Natural killer cell treated with Interleukin-12 subunit alpha and Interleukin-12 subunit beta and Interleukin-15 and Interleukin-18, amount 100 ng/mL, for 72 hours (primary cell): ENCODE results near the gene MROH2A. TPM values are rescaled to one million over a fixed set of nuclear protein-coding genes. Genes with fewer than 3 reads are reported as not detected.

ENCODE experiments used
- ATAC-seq, 2 donors: fragments of 150-1000 bp; cut with Tn5 transposase in 1 of 2; sonication (Bioruptor Pico), chemical (Tn5 transposase) in 1 of 2; 2 replicates each; pipeline ENCODE4 v1.10.0; 2021
- DNase-seq: peaks from one replicate; pipeline ENCODE4 v3.0.0; 2022; ENCODE audit warnings: low spot score
- H3K27ac Mint-ChIP-seq, 2 donors: 1 replicate in 1 of 2; 2 replicates in 1 of 2; pipeline ENCODE4 v1.8.0; 2022; ENCODE audit warnings: mixed read lengths in 2 of 2, mild to moderate bottlenecking in 1 of 2, moderate library complexity in 1 of 2
- H3K27me3 Mint-ChIP-seq, 2 donors: 1 replicate in 1 of 2; 2 replicates in 1 of 2; pipeline ENCODE4 v1.8.0; 2022; ENCODE audit warnings: mixed read lengths in 2 of 2
- H3K36me3 Mint-ChIP-seq: one replicate; pipeline ENCODE4 v1.8.0; 2022; ENCODE audit warnings: mixed read lengths
- H3K4me1 Mint-ChIP-seq, 2 donors: 1 replicate in 1 of 2; 2 replicates in 1 of 2; pipeline ENCODE4 v1.8.0; 2022; ENCODE audit warnings: low read depth in 2 of 2, mixed read lengths in 2 of 2, mild to moderate bottlenecking in 1 of 2
- H3K4me3 Mint-ChIP-seq: one replicate; pipeline ENCODE4 v1.8.0; 2022; ENCODE audit warnings: mixed read lengths
- H3K9me3 Mint-ChIP-seq: 2 replicates; pipeline ENCODE4 v1.8.0; 2022; ENCODE audit warnings: mixed read lengths
- total RNA-seq, 2 donors: library from RNA; stranded (reverse); gene quantifications; one replicate each; pipeline ENCODE4 v1.2.3, GENCODE V29; 2022

MROH2A gene
- total RNA-seq, 2 donors from 2014 or later: not detected

DNA sequence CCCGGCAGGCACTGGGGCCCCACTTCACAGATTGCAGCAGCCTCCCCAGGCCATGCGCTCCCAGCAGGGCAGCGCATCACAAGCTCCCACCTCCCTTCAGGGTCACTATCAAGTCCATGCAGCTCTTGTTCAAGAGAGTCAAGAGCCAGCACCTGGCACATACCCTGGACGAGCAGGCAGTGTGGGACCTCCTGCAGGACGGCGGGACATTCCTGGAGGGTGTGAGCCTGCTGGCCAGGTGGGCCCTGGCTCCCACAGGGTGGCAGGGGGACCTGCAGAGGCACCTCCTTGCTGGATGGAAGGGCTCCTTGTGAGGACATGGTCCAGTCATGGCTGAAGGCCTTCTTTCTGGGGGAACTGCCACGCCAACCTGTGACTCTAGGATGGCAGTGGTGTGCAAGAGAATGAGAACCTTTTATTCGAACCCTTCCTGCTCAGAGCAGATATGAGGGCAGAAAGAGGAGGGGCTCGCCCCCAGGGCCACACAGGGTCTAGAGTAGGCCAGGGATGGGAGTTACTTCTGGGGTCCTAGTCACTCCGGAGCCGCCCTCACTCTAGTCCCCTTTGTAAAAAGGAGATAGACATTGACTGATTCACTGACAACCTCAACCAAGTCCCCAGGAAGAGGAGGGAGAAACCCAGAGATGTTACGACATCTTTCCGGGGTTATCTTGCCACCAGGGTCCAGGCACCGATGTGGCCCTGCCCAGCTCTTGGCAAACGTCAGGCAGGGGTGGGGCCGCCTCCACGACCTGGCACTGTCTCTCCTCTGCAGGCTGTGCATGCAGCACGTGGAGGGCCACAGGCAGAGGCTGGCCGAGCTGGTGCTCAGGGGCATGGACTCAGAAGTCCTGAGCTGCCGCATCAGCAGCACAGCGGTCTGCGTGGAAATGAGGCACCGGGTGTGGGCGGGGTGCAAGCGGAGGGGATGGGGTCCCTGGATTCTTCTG, 44.9 kb downstream of the MROH2A start:
- H3K27ac Mint-ChIP-seq: no peak overlapping the region
- no peaks in the 10 kb centered on the region for H3K9me3 Mint-ChIP-seq
- peak; percentile 51 for DNase-seq
- no peak overlapping the region for H3K4me3 Mint-ChIP-seq
- peak; percentile 17 to 34 for ATAC-seq
- peaks cover 7 to 11% of the 10 kb centered on the region in 2 donors for H3K27me3 Mint-ChIP-seq
- H3K4me1 Mint-ChIP-seq: no peaks in the 10 kb centered on the region
- H3K36me3 Mint-ChIP-seq: no peaks in the 10 kb centered on the region

GRCh38 chr2:233823731-233824121, 45.6 kb downstream of the MROH2A start:
- peak; percentile 38 for DNase-seq
- no peak overlapping the region for H3K4me3 Mint-ChIP-seq
- no peak overlapping the region for H3K27ac Mint-ChIP-seq

GRCh38 chr2:233824373-233824772, 46.2 kb downstream of the MROH2A start:
- Mint-ChIP-seq H3K4me1 (no peaks in the 10 kb centered on the region), H3K4me3 (no peak overlapping the region), H3K36me3 (no peaks in the 10 kb centered on the region), H3K27ac (no peak overlapping the region), H3K27me3 (peaks cover 7 to 11% of the 10 kb centered on the region in 2 donors), H3K9me3 (no peaks in the 10 kb centered on the region)
- DNase-seq (peak; percentile 59), ATAC-seq (no peak)

More at GRCh38 chr2:233823731-233824121, 45.6 kb downstream of the MROH2A start:
- no peaks in the 10 kb centered on the region for H3K36me3 Mint-ChIP-seq
- H3K9me3 Mint-ChIP-seq: no peaks in the 10 kb centered on the region
- H3K4me1 Mint-ChIP-seq: no peaks in the 10 kb centered on the region
- H3K27me3 Mint-ChIP-seq: peaks cover 7 to 11% of the 10 kb centered on the region in 2 donors
- no peak for ATAC-seq

DNA sequence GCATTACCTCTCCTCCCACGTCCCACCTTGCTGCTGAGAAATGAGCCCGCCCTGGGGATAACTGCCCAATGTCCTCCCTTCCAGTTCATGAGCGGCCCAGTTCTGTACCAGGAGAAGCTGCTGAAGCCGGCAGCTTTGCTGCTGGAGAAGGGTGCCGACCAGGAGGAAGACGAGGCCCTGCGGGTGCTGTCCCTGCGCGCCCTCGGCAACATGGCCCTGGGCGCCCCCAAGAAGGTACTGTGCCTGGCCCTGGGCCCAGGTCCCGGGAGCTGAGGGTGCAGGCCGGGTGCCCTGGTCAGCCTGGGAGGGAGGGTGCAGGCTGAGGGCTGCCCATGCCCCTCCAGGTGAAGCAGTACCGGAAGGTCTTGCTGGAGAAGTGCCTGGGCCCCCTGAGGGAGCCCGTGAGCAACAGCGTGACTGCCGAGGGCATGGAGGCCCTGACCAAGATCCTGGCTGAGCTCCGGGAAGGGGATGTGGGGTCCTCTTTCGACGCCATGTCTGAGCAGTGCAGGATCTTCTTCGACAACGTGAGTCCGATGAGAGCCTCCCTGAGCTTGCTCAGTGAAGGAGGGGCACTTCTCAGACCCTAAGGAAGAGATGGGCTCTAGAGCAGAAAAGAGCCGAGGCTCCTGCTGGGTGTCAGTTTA, 50.5 kb downstream of the MROH2A start:
- ATAC-seq (no peak), DNase-seq (peak; percentile 54)
- no peak overlapping the region for H3K27ac Mint-ChIP-seq
- peaks cover 7% of the 10 kb centered on the region in 2 donors for H3K27me3 Mint-ChIP-seq
- no peak overlapping the region for H3K4me3 Mint-ChIP-seq
- H3K4me1 Mint-ChIP-seq: no peaks in the 10 kb centered on the region
- H3K9me3 Mint-ChIP-seq: no peaks in the 10 kb centered on the region
- no peaks in the 10 kb centered on the region for H3K36me3 Mint-ChIP-seq

GRCh38 chr2:233829193-233830110, 51.3 kb downstream of the MROH2A start:
- no peak for ATAC-seq
- no peak overlapping the region for H3K27ac Mint-ChIP-seq

DNA sequence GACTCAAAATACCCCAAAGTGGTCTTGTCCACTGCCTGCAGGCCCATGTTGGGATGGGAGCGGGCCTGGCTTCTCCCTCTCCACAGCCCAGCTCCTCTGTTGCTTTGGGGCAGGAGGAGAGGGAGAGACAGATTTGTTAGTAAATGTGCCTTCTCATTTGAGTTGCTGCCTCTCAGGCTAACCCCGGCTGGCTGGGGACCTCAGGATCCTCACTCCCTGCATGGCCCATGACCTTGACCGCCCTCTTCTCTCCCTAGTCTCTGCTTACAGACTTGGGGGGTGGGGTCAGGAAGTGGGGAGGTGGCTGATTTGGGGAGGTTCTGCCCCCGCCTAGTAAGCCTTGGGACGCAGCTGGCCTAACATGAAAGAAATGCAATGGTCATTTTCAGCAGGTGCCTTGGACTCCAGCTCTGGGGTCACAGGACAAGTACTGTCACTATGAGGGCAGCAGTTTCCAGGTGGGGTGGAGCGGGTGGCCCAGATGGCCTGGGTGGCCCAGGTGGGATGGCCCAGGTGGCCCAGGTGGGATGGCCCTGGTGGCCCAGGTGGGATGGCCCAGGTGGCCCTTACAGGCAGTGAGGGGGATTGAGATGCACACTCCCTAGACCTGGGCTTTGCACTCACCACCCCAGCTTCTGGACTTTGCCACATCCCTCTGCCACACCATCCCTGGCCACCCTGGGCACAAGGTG, 52.1 kb downstream of the MROH2A start:
- H3K4me3 Mint-ChIP-seq: no peak overlapping the region
- no peaks in the 10 kb centered on the region for H3K4me1 Mint-ChIP-seq
- peak; percentile 4 to 36 for ATAC-seq
- H3K27me3 Mint-ChIP-seq: peaks cover 6 to 7% of the 10 kb centered on the region in 2 donors
- peak; percentile 59 for DNase-seq
- H3K27ac Mint-ChIP-seq: no peak overlapping the region
- H3K36me3 Mint-ChIP-seq: no peaks in the 10 kb centered on the region
- H3K9me3 Mint-ChIP-seq: no peaks in the 10 kb centered on the region

More at GRCh38 chr2:233829193-233830110, 51.3 kb downstream of the MROH2A start:
- peaks cover 7% of the 10 kb centered on the region in 2 donors for H3K27me3 Mint-ChIP-seq
- H3K9me3 Mint-ChIP-seq: no peaks in the 10 kb centered on the region
- peak; percentile 16 for DNase-seq
- H3K4me3 Mint-ChIP-seq: no peak overlapping the region
- H3K4me1 Mint-ChIP-seq: no peaks in the 10 kb centered on the region
- no peaks in the 10 kb centered on the region for H3K36me3 Mint-ChIP-seq

DNA sequence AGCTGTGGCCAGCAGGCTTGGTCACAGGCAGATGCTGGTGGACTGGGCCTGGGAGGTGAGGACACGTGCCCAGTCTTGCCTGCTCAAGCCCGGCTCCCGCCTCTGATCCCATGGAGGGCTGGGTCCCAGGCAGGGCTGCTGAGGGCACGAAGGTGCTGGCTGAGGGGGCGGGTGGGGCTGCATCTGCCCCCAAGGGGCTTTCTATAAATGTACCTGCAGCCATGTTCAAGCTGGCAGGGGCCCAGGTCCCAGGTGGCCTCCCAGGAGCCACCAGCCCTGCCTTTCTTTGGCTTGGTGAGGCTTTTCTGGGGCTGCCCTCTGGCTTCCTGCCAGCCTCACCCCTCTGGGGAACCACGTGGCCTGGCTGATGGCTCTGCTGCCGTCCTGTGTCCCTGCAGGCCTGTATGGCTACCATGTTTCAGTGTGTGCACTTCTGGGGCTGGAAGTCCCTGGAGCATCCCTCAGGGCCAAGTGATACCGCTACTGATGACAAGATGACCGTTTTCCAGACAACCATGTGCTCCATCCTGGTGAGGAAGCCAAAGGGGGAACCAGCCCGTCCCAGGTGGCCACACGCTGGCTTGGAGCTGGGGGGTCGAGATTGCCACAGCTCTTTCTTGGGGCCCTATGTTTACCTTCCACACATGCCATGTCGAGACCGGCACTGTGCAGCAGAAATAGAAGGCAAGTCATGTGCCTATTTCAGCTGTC, 53.0 kb downstream of the MROH2A start:
- no peak overlapping the region for H3K4me3 Mint-ChIP-seq
- no peaks in the 10 kb centered on the region for H3K36me3 Mint-ChIP-seq
- peak in 1 of 2 donors; percentile 26 for ATAC-seq
- H3K9me3 Mint-ChIP-seq: no peaks in the 10 kb centered on the region
- DNase-seq: no peak
- no peak overlapping the region for H3K27ac Mint-ChIP-seq
- no peaks in the 10 kb centered on the region for H3K4me1 Mint-ChIP-seq
- H3K27me3 Mint-ChIP-seq: peaks cover 1 to 7% of the 10 kb centered on the region in 2 donors

- Mint-ChIP-seq H3K27me3 (no peaks in the 10 kb centered on the region), H3K4me1 (no peaks in the 10 kb centered on the region), H3K36me3 (no peaks in the 10 kb centered on the region), H3K4me3 (no peak overlapping the region), H3K9me3 (no peaks in the 10 kb centered on the region), H3K27ac (no peak overlapping the region)
- no peak for ATAC-seq
- no peak for DNase-seq
Observed at GRCh38 chr2:233831861-233832260, 53.7 kb downstream of the MROH2A start.

DNA sequence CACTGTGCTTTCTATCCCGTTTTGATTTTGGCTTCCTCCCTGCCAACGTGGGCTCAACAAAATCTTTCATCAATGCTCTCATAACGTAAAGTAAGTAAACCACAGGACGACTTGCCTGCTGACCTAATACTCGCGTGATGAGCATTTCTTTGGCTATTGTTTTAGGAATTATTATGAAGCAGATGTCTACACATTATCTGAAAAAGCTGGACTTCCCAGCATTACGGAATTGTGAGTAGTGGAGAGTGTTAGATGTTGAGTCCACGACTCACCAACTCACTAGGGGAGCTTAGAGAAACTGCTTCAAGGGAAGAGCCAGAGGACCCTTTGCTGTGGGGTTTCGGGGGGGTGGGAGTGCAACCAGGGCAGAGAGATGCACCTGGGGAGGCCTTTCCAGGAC, 54.3 kb downstream of the MROH2A start:
- ATAC-seq (no peak), DNase-seq (no peak)
- Mint-ChIP-seq H3K9me3 (no peaks in the 10 kb centered on the region), H3K4me1 (no peaks in the 10 kb centered on the region), H3K27me3 (no peaks in the 10 kb centered on the region), H3K27ac (no peak overlapping the region), H3K4me3 (no peak overlapping the region), H3K36me3 (no peaks in the 10 kb centered on the region)

DNA sequence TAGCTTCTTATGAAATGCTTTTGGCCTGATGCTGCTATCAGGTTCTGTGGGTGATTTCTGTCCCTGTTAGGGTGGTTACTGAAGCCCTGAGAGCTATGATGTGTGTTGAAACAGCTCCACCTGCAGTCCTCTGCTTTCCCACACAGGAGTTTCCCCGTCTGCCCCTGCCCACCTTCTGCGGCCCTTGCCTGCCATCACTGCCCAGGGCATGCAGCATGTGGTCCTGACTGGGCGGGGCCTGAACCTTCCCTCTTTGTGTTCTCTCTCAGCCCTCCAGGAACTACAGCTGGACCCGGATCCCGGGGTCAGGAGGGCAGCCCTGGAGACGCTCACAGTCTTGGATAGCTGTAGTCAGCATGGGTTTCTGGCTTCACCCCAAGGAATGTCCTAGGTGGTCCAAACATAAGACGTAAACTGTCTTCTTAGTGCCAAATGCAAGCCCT, 54.8 kb downstream of the MROH2A start:
- DNase-seq: no peak

GRCh38 chr2:233833345-233833744, 55.2 kb downstream of the MROH2A start:
- Mint-ChIP-seq H3K27me3 (no peaks in the 10 kb centered on the region), H3K9me3 (no peaks in the 10 kb centered on the region), H3K27ac (no peak overlapping the region), H3K4me3 (no peak overlapping the region), H3K36me3 (peaks cover 5% of the 10 kb centered on the region), H3K4me1 (peaks cover 2 to 6% of the 10 kb centered on the region in 2 donors)
- DNase-seq: no peak
- no peak for ATAC-seq

More for the DNA sequence above, 54.8 kb downstream of the MROH2A start:
- H3K4me1 Mint-ChIP-seq: peaks cover 0 to 2% of the 10 kb centered on the region in 2 donors
- H3K36me3 Mint-ChIP-seq: peaks cover under 1% of the 10 kb centered on the region
- no peak overlapping the region for H3K4me3 Mint-ChIP-seq
- no peaks in the 10 kb centered on the region for H3K27me3 Mint-ChIP-seq
- H3K9me3 Mint-ChIP-seq: no peaks in the 10 kb centered on the region
- ATAC-seq: peak in 1 of 2 donors; percentile 40
- H3K27ac Mint-ChIP-seq: no peak overlapping the region
